CD4-positive, alpha-beta T cell treated with Interleukin-17A for 4 hours (primary cell): ENCODE results near the gene LTK.

ENCODE experiments used
- DNase-seq: peaks from one replicate; pipeline ENCODE4 v3.0.0-alpha.2; 2020; ENCODE audit warnings: mixed read lengths

LTK gene

DNA sequence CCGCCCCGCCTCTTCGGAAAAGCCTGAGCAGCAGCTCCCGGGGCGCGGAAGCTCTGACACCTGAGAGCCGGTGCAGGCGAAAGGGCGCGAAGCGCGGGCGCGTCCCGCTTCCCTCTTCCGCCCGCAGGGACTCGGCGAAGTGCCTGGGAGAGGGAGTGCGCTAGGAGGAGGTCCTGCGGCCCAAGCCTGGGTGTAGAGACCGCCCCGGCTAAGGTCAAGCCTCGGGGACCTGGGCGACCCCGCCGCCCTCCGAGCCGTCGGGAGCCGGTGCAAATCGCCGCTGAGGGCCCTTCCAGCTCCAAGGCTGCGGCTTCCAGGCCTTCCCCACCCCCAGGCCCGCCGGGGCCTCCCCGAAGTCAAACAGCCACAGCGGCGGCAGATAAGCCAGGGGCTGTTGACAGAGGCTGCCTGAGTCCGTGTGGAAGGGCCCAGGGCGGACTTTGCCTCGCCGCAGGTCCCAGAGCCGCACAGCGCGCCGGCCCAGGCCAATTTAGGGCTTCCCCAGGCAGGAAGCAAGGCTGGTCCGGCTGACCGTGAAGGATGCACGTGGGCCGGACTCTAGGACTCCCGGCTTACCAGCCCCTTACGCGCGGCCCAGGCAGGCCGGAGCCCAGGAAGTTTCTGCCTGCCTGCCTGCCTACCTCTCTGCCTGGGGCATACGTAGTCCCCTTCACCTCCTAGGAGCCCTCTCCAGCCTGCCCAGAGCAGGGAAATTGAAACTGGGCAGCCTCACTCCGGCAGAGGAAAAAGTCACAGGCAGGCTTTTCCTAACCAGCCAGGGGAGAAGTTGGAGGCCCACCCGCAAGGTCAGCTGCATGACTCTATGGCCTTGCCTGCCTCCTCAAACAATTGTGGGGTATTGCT is 17.7 kb downstream of the LTK start:
- DNase-seq = no peak

- peak; percentile 53 for DNase-seq
Measured at GRCh38 chr15:41494922-41495735, 18.5 kb downstream of the LTK start.

- DNase-seq = peak; percentile 48
Measured at GRCh38 chr15:41494190-41494921, 19.3 kb downstream of the LTK start.

- DNase-seq = no peak
Measured at GRCh38 chr15:41493902-41494189, 19.8 kb downstream of the LTK start.

- DNase-seq = peak; percentile 87
Measured at GRCh38 chr15:41493205-41493901, 20.3 kb downstream of the LTK start, which contains the start of gene ITPKA. Gene ITPKA, plus strand, starts transcription at chr15:41493874. Its CDS starts 54 bp downstream, at chr15:41493928.

DNA sequence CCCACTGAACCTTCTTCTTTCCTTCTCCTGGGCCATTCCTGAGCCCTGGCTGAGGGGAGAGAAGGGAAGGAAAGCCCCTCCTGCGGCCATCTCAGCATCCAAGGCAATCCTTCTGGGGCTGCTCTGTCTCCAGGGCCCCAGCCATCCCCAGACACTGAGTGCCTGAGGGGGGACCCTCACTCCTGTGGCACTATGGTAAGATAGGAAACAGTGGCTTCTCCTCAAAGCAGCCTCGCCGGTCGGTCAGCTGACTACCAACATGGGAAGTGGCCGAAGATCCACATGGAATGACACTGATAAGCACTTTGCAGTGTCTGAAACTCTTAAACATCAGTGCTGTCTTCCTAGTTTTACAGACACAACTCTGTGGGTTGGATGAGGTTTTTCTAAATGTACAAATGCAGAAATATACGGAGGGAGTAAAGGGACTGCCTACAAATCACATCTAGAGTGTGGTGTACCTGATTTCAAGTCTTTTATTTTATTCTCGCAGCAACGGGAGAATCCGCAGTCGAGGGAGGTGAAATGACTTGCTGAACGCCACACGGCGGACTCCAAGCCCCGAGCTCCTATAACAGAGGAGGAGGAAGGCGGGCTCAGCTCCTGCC is 20.9 kb downstream of the LTK start:
- no peak for DNase-seq

GRCh38 chr15:41491889-41492288 is 21.7 kb downstream of the LTK start:
- no peak for DNase-seq

GRCh38 chr15:41490355-41490754 is 23.3 kb downstream of the LTK start:
- peak; percentile 50 for DNase-seq

DNA sequence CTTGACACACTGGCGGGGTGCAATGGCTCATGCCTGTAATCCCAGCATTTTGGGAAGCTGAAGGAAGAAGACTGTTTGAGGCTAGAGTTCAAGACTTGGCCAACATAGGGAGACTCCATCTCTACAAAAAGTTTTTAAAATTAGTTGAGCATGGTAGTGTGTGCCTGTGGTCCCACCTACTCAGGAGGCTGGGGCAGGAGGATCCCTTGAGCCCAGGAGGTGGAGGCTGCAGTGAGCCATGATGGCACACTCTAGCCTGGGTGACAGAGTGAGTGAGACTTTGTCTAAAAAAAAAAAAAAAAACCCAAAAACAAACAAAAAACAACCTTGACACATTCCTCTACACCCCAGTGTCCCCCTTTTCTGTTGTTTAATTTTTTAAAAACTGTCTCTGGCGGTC is 24.0 kb downstream of the LTK start:
- DNase-seq = no peak

DNA sequence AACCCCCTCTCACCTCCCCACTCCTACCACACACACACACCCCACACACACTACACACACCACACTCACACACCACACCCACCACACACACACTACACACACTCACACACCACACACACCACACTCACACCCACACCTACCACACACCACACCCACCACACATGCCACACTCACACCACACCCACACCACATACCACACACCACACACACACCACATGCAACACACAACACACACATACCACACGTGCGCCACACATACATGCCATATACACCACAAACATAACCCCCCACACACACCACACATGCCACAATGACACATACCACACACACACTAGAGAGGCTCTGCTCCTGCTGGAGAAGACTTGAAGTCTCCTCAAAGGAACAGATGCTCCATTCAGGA is 25.8 kb downstream of the LTK start:
- DNase-seq = no peak

DNA sequence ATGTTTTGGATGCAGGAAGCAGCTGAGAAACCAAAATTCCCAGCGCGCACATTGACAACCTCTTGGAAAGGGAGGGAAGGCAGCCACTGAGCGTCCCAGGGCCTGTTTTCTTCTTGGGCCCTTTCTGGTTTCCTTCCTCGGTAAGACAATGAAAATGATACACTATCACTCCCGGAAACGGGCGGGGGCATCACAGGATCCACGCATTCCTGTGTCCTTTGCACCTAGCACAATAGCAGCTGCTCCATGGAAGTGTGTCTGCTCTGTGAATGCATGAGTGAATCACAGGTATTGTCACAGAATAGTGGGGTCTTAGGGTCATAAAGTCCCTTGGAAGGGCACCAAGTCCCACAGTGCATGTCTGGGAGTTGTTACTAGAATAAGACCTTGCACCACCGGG is 26.2 kb downstream of the LTK start:
- DNase-seq = no peak

GRCh38 chr15:41486286-41486685 is 27.3 kb downstream of the LTK start:
- DNase-seq = no peak

- no peak for DNase-seq
Measured at GRCh38 chr15:41484937-41485625, 28.5 kb downstream of the LTK start.

DNA sequence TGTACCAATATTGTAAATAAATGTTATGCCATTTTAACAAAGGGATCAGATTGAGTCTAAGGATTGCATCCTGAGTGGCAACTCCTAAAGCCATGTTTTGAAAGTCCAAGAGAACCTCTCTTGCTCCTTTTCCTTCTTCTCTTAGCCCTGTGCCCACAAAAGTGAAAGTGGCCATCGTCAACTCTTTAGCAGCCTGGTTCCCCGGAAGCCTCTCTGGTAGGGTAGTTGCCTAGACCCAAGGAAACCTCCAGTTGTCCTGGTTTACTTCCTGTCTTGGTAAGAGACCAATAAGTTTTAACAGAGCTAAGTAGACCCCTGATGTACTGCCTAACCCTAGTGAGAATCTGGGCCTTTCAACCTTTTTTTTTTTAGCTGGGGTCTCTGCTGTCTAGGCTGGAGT is 30.1 kb downstream of the LTK start:
- DNase-seq = no peak

DNA sequence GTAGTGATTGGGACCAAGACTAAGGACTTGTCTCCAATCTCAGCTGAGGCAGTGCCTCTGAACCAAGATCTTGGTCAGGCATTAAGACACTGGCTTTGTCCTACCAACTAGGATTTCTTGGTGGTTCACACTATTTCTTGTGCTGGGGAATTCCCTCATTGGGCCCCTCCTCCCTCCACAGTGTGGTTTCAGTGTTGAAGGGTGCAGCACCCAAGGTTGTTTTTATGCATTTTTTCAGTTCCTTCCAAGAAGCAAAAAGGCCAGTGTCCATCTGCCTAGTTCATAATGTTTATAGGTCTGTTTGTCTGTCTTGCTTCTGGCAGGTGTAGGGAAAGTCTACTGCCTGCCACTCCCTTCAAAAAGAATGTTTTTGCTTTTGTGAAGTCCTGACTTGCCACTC is 30.5 kb downstream of the LTK start:
- DNase-seq = peak; percentile 30

- DNase-seq = no peak
Measured at GRCh38 chr15:41482110-41482877, 31.3 kb downstream of the LTK start.

DNA sequence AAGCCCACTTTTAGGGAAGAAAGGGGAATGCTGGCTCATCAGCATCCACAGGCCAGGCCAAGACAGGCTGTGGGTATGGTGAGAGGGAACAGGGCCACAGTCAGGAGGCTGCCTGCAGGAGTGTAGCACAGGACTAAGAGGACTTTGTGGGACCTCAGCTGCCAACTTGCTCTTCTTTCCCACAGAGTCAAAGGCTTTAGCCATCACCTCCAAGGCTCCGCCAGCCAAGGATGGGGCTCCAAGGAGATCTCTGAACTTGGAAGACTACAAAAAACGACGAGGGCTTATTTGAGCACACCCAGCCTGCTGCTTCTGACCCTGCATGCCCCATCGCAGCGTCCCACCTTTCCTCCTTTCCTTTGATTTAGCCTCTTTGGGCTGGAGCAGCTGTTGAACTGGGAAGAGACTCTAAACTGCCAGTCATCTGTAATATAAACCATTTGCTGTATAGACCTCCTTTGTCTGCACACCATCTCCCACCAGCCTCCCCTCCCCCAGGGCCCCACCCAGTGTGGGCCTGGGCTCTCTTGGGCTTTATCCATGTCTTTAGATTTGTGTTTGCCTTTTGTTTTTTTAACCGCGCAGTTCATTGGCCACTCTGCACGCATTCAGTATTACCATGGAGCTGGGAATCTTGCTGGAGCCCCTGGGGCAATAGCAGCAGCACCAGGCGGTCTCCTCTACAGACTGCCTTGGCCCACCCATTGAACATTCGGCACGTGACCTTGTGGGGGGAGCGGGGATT is 33.1 kb downstream of the LTK start:
- no peak for DNase-seq

- DNase-seq = no peak
Measured at GRCh38 chr15:41476416-41477048, 37.1 kb downstream of the LTK start.

GRCh38 chr15:41474941-41475340 is 38.7 kb downstream of the LTK start:
- DNase-seq = no peak

DNA sequence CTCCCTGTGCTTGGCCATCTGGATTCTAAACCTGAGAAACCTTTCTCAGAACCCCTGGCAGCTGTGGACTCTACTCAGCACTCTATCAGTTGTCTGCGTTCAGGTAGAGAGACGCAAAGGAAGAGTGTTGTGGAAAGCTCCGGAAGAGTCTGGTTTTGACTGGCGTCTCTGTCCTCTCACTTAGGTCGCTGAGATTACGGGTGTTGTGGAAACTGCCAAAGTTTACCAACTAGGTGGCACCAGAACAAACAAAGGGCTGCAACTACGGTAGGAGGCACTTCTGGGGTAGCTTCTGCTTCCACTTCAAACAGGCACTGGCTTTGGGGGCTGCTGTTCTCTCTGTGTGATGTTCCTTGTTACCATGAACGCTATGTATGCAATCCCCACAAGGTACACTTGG is 39.2 kb downstream of the LTK start:
- no peak for DNase-seq
